Retina (tissue), 1 donor: ENCODE data around the gene CRYAA.
"Not testable (repeated sequence)": the region's sequence is repeated elsewhere in the genome, so short reads cannot be mapped to it uniquely, and the experiment has no call there.

ENCODE experiments used
- DNase-seq: peaks from one replicate; pipeline ENCODE4 v3.0.0-alpha.2; 2016

The CRYAA gene, protein sequence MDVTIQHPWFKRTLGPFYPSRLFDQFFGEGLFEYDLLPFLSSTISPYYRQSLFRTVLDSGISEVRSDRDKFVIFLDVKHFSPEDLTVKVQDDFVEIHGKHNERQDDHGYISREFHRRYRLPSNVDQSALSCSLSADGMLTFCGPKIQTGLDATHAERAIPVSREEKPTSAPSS

DNA sequence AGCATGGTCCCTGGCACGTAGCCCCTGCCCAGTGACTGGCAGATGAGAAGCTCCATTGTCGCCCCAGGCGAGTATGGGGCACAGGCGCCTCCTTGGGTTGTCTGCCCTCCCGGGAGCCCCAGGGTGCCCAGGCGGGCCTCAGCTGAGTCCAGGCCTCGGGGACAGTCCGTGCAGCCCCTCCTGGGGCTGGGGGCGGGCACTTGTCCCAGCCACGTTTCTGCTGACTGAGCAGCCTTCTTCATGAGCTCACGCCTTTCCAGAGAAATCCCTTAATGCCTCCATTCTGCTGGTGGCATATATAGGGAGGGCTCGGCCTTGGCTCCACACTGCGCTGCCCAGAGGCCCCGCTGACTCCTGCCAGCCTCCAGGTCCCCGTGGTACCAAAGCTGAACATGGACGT, at the start of gene CRYAA:
Gene CRYAA (plus strand): TSS at position 301 of the 400 bp plus-strand sequence. CDS start 92 bp downstream, at position 393.
- DNase-seq = not testable (repeated sequence)

- not testable (repeated sequence) for DNase-seq
These were observed 38.7 kb upstream of the CRYAA start for GRCh38 chr21:43130094-43130493.

GRCh38 chr21:43134520-43134919, 34.3 kb upstream of the CRYAA start:
- DNase-seq = not testable (repeated sequence)

GRCh38 chr21:43138944-43139343, 29.9 kb upstream of the CRYAA start:
- DNase-seq = not testable (repeated sequence)

- DNase-seq = not testable (repeated sequence)
These were observed 27.4 kb upstream of the CRYAA start for GRCh38 chr21:43141407-43141806.

- DNase-seq = not testable (repeated sequence)
These were observed 22.2 kb upstream of the CRYAA start for GRCh38 chr21:43146637-43147036.

- DNase-seq = not testable (repeated sequence)
These were observed 20.8 kb upstream of the CRYAA start for GRCh38 chr21:43147999-43148398.

- DNase-seq = not testable (repeated sequence)
These were observed 19.5 kb upstream of the CRYAA start for GRCh38 chr21:43149344-43149743.

DNA sequence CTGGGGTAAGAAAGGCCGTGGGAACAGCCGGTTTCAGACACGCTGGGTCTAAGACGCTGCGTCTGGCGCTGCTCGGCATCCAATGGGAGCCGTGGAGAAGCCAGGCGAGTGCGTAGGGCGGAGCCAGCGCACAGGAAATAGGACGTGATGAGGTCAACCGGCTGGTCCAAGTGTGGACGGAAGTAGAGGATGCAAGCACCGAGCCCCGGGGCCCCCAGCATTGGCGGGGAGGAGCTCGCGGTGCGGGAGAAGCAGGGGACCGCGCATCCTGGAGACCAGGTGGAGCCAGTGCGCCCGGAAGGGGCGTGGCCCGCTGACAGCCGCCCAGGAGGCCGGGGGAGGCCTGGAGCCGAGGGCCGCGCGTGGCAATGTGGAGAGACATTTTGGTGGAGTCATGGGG, 15.2 kb upstream of the CRYAA start:
- not testable (repeated sequence) for DNase-seq

GRCh38 chr21:43159279-43160175, 9.3 kb upstream of the CRYAA start:
- peak; percentile 17 for DNase-seq

DNA sequence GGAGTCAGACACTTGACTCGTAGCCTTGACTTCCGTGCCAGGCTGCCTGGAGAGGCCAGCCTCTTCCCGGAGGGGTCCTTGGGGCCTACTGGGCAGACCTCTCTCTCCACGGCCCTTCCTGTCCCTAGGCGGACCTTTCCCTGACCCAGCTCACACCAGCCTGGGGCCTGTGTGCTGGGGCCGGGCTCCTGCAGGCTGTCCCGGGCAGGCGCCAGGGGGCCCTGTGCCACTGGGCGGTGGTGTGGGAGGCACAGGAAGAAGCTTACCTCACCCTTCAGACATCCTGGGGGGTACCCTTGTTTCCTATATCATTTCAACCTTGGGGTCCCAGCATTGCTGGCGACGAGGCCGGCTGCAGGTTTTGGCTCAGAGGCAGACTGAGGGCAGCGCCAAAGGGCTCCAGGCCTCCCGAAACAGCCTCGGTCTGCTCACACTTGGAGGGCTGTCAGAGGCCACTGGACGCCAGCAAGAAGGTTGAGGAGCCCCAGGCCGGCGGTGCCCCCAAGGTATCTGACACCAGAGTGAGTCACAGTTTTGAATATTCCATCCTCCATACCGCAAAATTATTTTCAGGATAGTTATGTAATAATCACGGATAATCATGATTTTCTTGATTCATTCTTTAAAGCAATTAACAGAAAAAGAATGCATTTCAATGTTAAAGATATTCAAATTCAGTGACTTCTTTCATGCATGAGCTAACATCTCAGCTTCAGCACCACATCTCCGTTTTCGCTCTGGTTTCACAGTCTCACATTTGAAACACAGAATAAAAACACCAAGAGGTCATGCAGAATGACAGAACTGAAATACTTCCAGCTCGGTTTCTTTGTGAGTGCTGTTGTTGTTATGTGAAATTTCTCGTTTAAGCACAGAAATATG, 6.7 kb upstream of the CRYAA start:
- DNase-seq = not testable (repeated sequence)

DNA sequence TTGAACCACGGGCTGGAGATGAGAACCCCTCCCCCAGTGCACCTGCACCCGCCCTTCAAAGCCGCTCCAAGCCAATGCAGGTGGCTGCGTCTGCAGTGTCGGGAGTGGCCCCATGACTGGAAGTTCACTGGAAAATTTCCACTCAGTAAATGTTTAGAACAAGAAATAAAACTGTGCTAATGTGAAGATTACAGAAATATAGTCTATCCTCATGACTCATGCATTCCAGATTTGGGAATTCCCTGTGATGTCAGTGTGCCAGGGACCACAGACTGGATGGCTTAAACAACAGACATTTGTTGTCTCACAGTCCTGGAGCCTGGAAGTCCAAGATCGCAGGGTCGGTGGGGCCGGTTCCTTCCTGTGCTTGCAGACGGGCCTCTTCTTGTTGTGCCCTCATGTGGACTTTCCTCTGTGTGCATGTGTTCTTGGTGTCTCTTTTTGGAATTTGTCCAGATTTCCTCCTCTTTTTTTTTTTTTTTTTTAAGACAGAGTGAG, 6.1 kb upstream of the CRYAA start:
- not testable (repeated sequence) for DNase-seq

- DNase-seq = not testable (repeated sequence)
These were observed 4.0 kb upstream of the CRYAA start for GRCh38 chr21:43164823-43165222.

GRCh38 chr21:43165734-43166133, 3.1 kb upstream of the CRYAA start:
- DNase-seq = not testable (repeated sequence)

GRCh38 chr21:43169230-43169886, 550 bp downstream of the CRYAA start:
- DNase-seq = not testable (repeated sequence)

DNA sequence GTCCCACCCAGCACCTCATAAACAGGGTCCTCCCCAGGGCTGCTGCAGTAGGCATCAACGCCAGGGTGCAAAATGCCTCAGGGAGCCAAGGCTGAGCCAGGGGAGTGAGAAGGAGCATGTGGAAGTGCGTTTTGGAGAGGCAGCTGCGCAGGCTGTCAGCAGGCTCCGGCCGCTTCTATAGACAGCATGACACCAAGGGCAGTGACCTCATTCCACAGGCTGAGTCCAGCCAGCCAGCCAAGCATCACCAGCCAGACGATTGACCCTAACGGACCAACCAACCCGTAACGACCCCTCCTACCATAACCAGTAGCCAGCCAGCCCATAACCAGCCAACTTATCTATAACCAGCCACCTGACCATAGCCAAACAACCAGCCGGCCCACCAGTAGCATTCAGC, 1.1 kb downstream of the CRYAA start:
- not testable (repeated sequence) for DNase-seq

DNA sequence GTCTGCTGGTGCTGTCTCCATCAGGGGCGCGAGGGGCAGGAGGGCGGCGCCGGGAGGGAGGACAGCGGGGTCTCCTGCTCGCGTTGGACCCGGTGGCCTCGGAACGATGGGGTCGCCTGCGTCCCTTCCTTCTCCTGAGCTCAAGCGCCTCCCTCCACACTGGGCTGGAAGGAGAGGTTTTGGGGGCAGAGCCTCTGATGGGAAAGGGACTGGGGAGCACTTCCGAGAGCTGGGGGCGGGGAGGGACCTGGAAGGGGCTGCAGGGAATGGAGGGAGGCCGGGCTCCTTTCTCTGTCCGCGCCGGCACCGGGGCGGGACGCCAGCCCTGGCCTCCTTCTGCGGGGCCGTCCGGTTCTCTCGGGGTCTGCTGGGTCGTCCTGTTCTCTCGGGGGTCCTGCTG, 4.0 kb downstream of the CRYAA start:
- not testable (repeated sequence) for DNase-seq

GRCh38 chr21:43173438-43173837, 4.6 kb downstream of the CRYAA start:
- DNase-seq = not testable (repeated sequence)

GRCh38 chr21:43173930-43174329, 5.1 kb downstream of the CRYAA start:
- not testable (repeated sequence) for DNase-seq

GRCh38 chr21:43174998-43175397, 6.2 kb downstream of the CRYAA start:
- not testable (repeated sequence) for DNase-seq

- not testable (repeated sequence) for DNase-seq
These were observed 7.8 kb downstream of the CRYAA start for GRCh38 chr21:43176621-43177020.
